ENCODE data around the gene G6PC1. TPM values are rescaled to one million over a fixed set of nuclear protein-coding genes. Genes with fewer than 3 reads are reported as not detected.

The G6PC1 gene
- total and polyA plus RNA-seq, 2 of the 13 experiments (the other 11 are each of a cell fraction or from before 2014, with no cell fraction given) = 1.7 to 37.9 TPM

- peak; percentile 79 for TF ChIP-seq FOXA3 (CRISPR knock-in tag; IDR thresholded peaks at IDR 0.05)
- TF ChIP-seq NFE2L1 (CRISPR knock-in tag; IDR thresholded peaks at IDR 0.05; ENCODE audit: borderline replicate concordance) = no peak
- TF ChIP-seq KMT2A (CRISPR knock-in tag; IDR thresholded peaks at IDR 0.05) = peak; percentile 55; the same call in 1 of the 2 replicates
- no peak; the same call in none of the 2 replicates for TF ChIP-seq MTERF4 (CRISPR knock-in tag; IDR thresholded peaks at IDR 0.05)
- TF ChIP-seq CENPBD1 (CRISPR knock-in tag; IDR thresholded peaks at IDR 0.05; ENCODE audit: borderline replicate concordance, low read depth) = no peak
- no peak for TF ChIP-seq HCFC1 (IDR thresholded peaks at IDR 0.05; ENCODE audit: low read depth, low read length)
- peak; percentile 72; the same call in 1 of the 2 replicates for TF ChIP-seq HIVEP1 (CRISPR knock-in tag; IDR thresholded peaks at IDR 0.05)
- TF ChIP-seq ELK4 (CRISPR knock-in tag; IDR thresholded peaks at IDR 0.05; ENCODE audit: borderline replicate concordance) = no peak
- TF ChIP-seq ISX (CRISPR knock-in tag; conservative IDR thresholded peaks at IDR 0.05) = no peak; the same call in 1 of the 2 replicates
- TF ChIP-seq ZSCAN29 (CRISPR knock-in tag; conservative IDR thresholded peaks at IDR 0.05) = 0 out of 2 replicates have a peak, but pooled peaks have one; percentile 80
- TF ChIP-seq ZNF562 (CRISPR knock-in tag; IDR thresholded peaks at IDR 0.05; ENCODE audit: borderline replicate concordance) = no peak
- TF ChIP-seq HOXA3 (CRISPR knock-in tag; IDR thresholded peaks at IDR 0.05) = peak; percentile 90
- TF ChIP-seq MLX (CRISPR knock-in tag; IDR thresholded peaks at IDR 0.05) = peak; percentile 86
- no peak; the same call in 1 of the 2 replicates for TF ChIP-seq PAF1 (CRISPR knock-in tag; IDR thresholded peaks at IDR 0.05)
- no peak for TF ChIP-seq ZNF326 (CRISPR knock-in tag; IDR thresholded peaks at IDR 0.05; ENCODE audit: borderline replicate concordance)
- no peak for TF ChIP-seq TP53 (CRISPR knock-in tag; conservative IDR thresholded peaks at IDR 0.05)
- 0 out of 2 replicates have a peak, but pooled peaks have one; percentile 22 for TF ChIP-seq ZFP37 (CRISPR knock-in tag; IDR thresholded peaks at IDR 0.05; ENCODE audit: borderline replicate concordance)
- TF ChIP-seq ZBTB2 (CRISPR knock-in tag; IDR thresholded peaks at IDR 0.05; ENCODE audit: low read depth) = no peak; the same call in 1 of the 2 replicates
- peak; percentile 45 for TF ChIP-seq CTCF (CRISPR knock-in tag; IDR thresholded peaks at IDR 0.05)
- TF ChIP-seq ZNF710 (CRISPR knock-in tag; IDR thresholded peaks at IDR 0.05; ENCODE audit: borderline replicate concordance) = peak; percentile 88
Observed at GRCh38 chr17:42886283-42887176, 14.1 kb upstream of the G6PC1 start (continued).

Data from HepG2 (cell line).